DOHH2 (cell line): Measurements from ENCODE around the gene PRDM15.

Experiments
- H3F3A ChIP-seq: fragments of 200-600 bp; sonication (generic), shearing (Covaris generic); 2 replicates; pipeline ENCODE4 v1.6.0; 2016; ENCODE audit warnings: antibody characterized with exemption, mild to moderate bottlenecking; ENCODE audit not compliant: control insufficient read depth, insufficient read depth
- H3K27ac ChIP-seq: fragments of 200-600 bp; sonication (generic); 2 replicates; pipeline ENCODE4 v1.5.1; 2014; ENCODE audit warnings: low read depth, mild to moderate bottlenecking, low read length, moderate library complexity
- H3K27me3 ChIP-seq: fragments of 200-600 bp; sonication (generic); 2 replicates; pipeline ENCODE4 v1.6.1; 2014; ENCODE audit warnings: mild to moderate bottlenecking, low read length, mixed read lengths; ENCODE audit not compliant: control insufficient read depth
- H3K36me3 ChIP-seq: fragments of 200-600 bp; sonication (generic); 2 replicates; pipeline ENCODE4 v1.6.1; 2014; ENCODE audit warnings: mild to moderate bottlenecking, low read length, moderate library complexity, mixed read lengths; ENCODE audit not compliant: control insufficient read depth
- H3K4me1 ChIP-seq: fragments of 200-600 bp; sonication (generic); 2 replicates; pipeline ENCODE4 v1.6.1; 2014; ENCODE audit warnings: mild to moderate bottlenecking, low read length, mixed read lengths; ENCODE audit not compliant: control insufficient read depth
- H3K4me2 ChIP-seq: fragments of 200-600 bp; sonication (generic); 2 replicates; pipeline ENCODE4 v1.6.0; 2014; ENCODE audit warnings: mild to moderate bottlenecking, low read length, moderate library complexity
- H3K4me3 ChIP-seq: fragments of 200-600 bp; sonication (generic); 2 replicates; pipeline ENCODE4 v1.5.1; 2014; ENCODE audit warnings: mild to moderate bottlenecking, low read length, mixed read lengths
- H3K79me2 ChIP-seq: fragments of 200-600 bp; sonication (generic); 2 replicates; pipeline ENCODE4 v1.6.1; 2014; ENCODE audit warnings: mild to moderate bottlenecking, low read length, mixed read lengths; ENCODE audit not compliant: control insufficient read depth
- H3K9me2 ChIP-seq: fragments of 200-600 bp; sonication (generic); replicated peaks from 2 replicates; pipeline ENCODE4 v1.6.1; 2014; ENCODE audit warnings: mild to moderate bottlenecking, low read length, mixed read lengths; ENCODE audit not compliant: control insufficient read depth
- H3K9me3 ChIP-seq: fragments of 200-600 bp; sonication (generic); 2 replicates; pipeline ENCODE4 v1.6.1; 2014; ENCODE audit warnings: antibody characterized with exemption, low read length, mixed read lengths; ENCODE audit not compliant: control insufficient read depth, insufficient read depth
- H4K20me1 ChIP-seq: fragments of 200-600 bp; sonication (generic); 2 replicates; pipeline ENCODE4 v1.6.0; 2014; ENCODE audit warnings: low read depth, mild to moderate bottlenecking, antibody characterized with exemption, low read length, moderate library complexity; ENCODE audit not compliant: control insufficient read depth, insufficient read depth
- EZH2phosphoT487 ChIP-seq: fragments of 200-600 bp; sonication (generic); IDR thresholded peaks from 2 replicates; pipeline ENCODE4 v1.6.1; 2017; ENCODE audit warnings: borderline replicate concordance, mild to moderate bottlenecking, antibody characterized with exemption, low read length, moderate library complexity, mixed read lengths
- TF ChIP-seq, protein P1 (sequence below): fragments of 200-600 bp; sonication (generic); IDR thresholded peaks from one replicate; pipeline ENCODE4 v1.5.1; 2014; ENCODE audit warnings: antibody characterized with exemption, mild to moderate bottlenecking, low read depth, low read length; ENCODE audit not compliant: poor library complexity, severe bottlenecking

The PRDM15 gene

GRCh38 chr21:41894511-41894910 is 15.4 kb upstream of the PRDM15 start:
- H3K9me2 ChIP-seq, result no peaks in the 10 kb centered on the region
- H3K4me1 ChIP-seq, result peaks cover 66% of the 10 kb centered on the region
- H3K27me3 ChIP-seq, result no peaks in the 10 kb centered on the region
- no peak for TF ChIP-seq EZH2phosphoT487
- TF ChIP-seq, protein P1, sequence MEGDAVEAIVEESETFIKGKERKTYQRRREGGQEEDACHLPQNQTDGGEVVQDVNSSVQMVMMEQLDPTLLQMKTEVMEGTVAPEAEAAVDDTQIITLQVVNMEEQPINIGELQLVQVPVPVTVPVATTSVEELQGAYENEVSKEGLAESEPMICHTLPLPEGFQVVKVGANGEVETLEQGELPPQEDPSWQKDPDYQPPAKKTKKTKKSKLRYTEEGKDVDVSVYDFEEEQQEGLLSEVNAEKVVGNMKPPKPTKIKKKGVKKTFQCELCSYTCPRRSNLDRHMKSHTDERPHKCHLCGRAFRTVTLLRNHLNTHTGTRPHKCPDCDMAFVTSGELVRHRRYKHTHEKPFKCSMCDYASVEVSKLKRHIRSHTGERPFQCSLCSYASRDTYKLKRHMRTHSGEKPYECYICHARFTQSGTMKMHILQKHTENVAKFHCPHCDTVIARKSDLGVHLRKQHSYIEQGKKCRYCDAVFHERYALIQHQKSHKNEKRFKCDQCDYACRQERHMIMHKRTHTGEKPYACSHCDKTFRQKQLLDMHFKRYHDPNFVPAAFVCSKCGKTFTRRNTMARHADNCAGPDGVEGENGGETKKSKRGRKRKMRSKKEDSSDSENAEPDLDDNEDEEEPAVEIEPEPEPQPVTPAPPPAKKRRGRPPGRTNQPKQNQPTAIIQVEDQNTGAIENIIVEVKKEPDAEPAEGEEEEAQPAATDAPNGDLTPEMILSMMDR, result no peak
- peak overlapping the region; percentile 1; the same call in 1 of the 2 replicates for H3K4me3 ChIP-seq
- H3F3A ChIP-seq, result peaks cover 15% of the 10 kb centered on the region
- H3K4me2 ChIP-seq, result peak overlapping the region; percentile 52
- peaks cover 7% of the 10 kb centered on the region; the same call in 1 of the 2 replicates for H3K36me3 ChIP-seq
- H4K20me1 ChIP-seq, result no peaks in the 10 kb centered on the region
- no peaks in the 10 kb centered on the region for H3K9me3 ChIP-seq
- peak overlapping the region; percentile 83 for H3K27ac ChIP-seq
- no peaks in the 10 kb centered on the region for H3K79me2 ChIP-seq

GRCh38 chr21:41892726-41893125 is 13.6 kb upstream of the PRDM15 start:
- H3K4me1 ChIP-seq, result peaks cover 63% of the 10 kb centered on the region
- peak overlapping the region; percentile 25 for H3K4me2 ChIP-seq

DNA sequence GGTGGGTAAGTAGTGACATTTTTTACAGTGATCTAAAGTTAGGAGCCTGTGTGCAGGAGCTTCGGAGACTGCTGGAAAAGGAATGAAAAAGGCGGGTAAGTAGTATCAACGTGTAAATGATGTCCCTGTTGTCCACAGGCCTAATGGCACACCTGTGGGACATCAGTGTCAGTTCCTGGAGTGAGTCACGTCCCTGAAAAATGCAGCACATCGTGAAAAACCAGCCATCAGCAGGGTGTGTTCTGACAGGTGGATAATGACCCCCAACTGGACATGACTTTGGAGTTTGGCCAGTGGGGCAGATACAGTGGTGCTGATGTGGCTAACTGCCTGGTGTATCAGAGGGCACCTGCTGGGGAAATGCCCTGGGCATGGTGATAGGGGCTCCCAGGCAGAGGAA is 12.0 kb upstream of the PRDM15 start:
- H4K20me1 ChIP-seq, result no peaks in the 10 kb centered on the region
- TF ChIP-seq, protein P1, result no peak
- TF ChIP-seq EZH2phosphoT487, result no peak
- no peaks in the 10 kb centered on the region for H3K27me3 ChIP-seq

More at GRCh38 chr21:41892726-41893125, 13.6 kb upstream of the PRDM15 start:
- Histone ChIP-seq H3K4me3 (no peak overlapping the region), H3K9me3 (no peaks in the 10 kb centered on the region), H3F3A (peaks cover 15% of the 10 kb centered on the region), H3K27ac (peak overlapping the region; percentile 83), H3K36me3 (peaks cover 7% of the 10 kb centered on the region; the same call in 1 of the 2 replicates), H3K79me2 (no peaks in the 10 kb centered on the region), H3K27me3 (no peaks in the 10 kb centered on the region), H3K9me2 (no peaks in the 10 kb centered on the region), H4K20me1 (no peaks in the 10 kb centered on the region)
- TF ChIP-seq EZH2phosphoT487, result no peak
- TF ChIP-seq, protein P1, result no peak

DNA sequence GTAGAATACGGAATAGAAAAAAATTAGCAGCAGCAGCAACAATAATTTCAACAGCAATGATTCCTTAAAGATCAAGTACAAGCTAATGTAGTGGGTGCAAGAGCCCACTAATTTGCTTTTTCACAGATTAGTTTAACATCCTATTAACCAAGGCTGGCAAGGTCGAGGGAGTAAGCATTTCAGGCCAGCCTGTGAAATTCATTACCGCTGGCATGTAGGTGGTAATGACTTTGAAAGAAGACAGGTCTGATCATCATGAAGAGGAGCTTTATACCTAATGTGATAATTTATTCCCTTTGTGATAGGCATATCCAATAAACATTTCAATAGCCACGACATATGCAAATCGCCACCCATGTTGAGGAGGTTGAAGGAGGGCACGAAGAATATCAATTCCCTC is 11.2 kb upstream of the PRDM15 start:
- Histone ChIP-seq H3K4me3 (no peak overlapping the region), H3K9me2 (no peaks in the 10 kb centered on the region), H3K4me1 (peaks cover 56% of the 10 kb centered on the region), H3K27ac (no peak overlapping the region), H4K20me1 (no peaks in the 10 kb centered on the region), H3K9me3 (no peaks in the 10 kb centered on the region), H3F3A (peaks cover 9% of the 10 kb centered on the region), H3K4me2 (no peak overlapping the region), H3K36me3 (peaks cover 7% of the 10 kb centered on the region; the same call in 1 of the 2 replicates), H3K79me2 (no peaks in the 10 kb centered on the region), H3K27me3 (no peaks in the 10 kb centered on the region)
- TF ChIP-seq, protein P1, result no peak
- no peak for TF ChIP-seq EZH2phosphoT487

More for the DNA sequence above, 12.0 kb upstream of the PRDM15 start:
- Histone ChIP-seq H3K9me2 (no peaks in the 10 kb centered on the region), H3K4me3 (no peak overlapping the region), H3K79me2 (no peaks in the 10 kb centered on the region), H3K4me2 (no peak overlapping the region), H3K36me3 (peaks cover 7% of the 10 kb centered on the region; the same call in 1 of the 2 replicates), H3K9me3 (no peaks in the 10 kb centered on the region), H3K27ac (no peak overlapping the region), H3F3A (peaks cover 15% of the 10 kb centered on the region), H3K4me1 (peaks cover 56% of the 10 kb centered on the region)
